K562 (cell line): ENCODE data around the gene CYRIA. TPM values are rescaled to one million over a fixed set of nuclear protein-coding genes. Genes with fewer than 3 reads are reported as not detected.

Experiments
- ATAC-seq: fragments of 200-7000 bp; cut with Tn5 transposase; 3 replicates; pipeline ENCODE4 v1.9.1; 2020; ENCODE audit warnings: moderate library complexity
- BruUV-seq: library from RNA; stranded (reverse); fragments of 400-500 nt; replicated peaks from 2 replicates; lab custom pipeline; 2021; lab: Mats Ljungman, UMichigan
- CTCF ChIA-PET: fragments of 300-600 bp; formaldehyde crosslinking; extraction: SDS; loops from one replicate; lab custom pipeline; 2021; ENCODE audit warnings: low intra/inter-chr PET ratio; lab: Yijun Ruan, JAX
- POLR2A ChIA-PET: fragments of 300-600, 350-650 bp; sonication (Branson Sonifier 250); formaldehyde crosslinking; extraction: SDS; loops from one replicate; lab custom pipeline; 2021; ENCODE audit warnings: antibody characterized with exemption, inconsistent platforms; lab: Yijun Ruan, JAX
- DNase-seq, 4 experiments: peaks; one replicate each; pipeline versions ENCODE4 v3.0.0 to v3.0.0-alpha.2; 2011 to 2018; ENCODE audit warnings: low spot score in 3 of 4, mixed read lengths in 3 of 4; ENCODE audit errors: extremely low read depth in 1 of 4
- FAIRE-seq: peaks from 2 replicates; lab custom pipeline; 2011; peaks lifted over from hg19 to GRCh38; lab: Jason Lieb, UNC
- H2AFZ ChIP-seq: 2 replicates; pipeline ENCODE4 v1.6.0; 2011; ENCODE audit warnings: low read depth, low read length, control low read depth, inconsistent platforms
- H3K27ac ChIP-seq: fragments of 200-600 bp; 3 replicates; pipeline ENCODE4 v1.8.0; 2011; ENCODE audit warnings: low read depth, mild to moderate bottlenecking, control low read depth, inconsistent platforms, low read length, moderate library complexity, mixed read lengths; ENCODE audit errors: extremely low read depth
- H3K27me3 ChIP-seq, 2 experiments: fragments of 300-600 bp in 1 of 2; 2 replicates in 1 of 2; 3 replicates in 1 of 2; pipeline versions ENCODE4 v1.6.0 to v1.8.0; 2011; ENCODE audit warnings: inconsistent platforms in 2 of 2, low read length in 2 of 2, mild to moderate bottlenecking in 1 of 2, mixed read lengths in 1 of 2, moderate library complexity in 1 of 2; ENCODE audit not compliant: control insufficient read depth in 2 of 2, insufficient read depth in 2 of 2
- H3K36me3 ChIP-seq: fragments of 300-600 bp; 3 replicates; pipeline ENCODE4 v1.8.0; 2011; ENCODE audit warnings: mild to moderate bottlenecking, low read length, inconsistent platforms; ENCODE audit not compliant: control insufficient read depth, insufficient read depth
- H3K4me1 ChIP-seq, 2 experiments: fragments of 200-600 bp in 1 of 2; replicated peaks in 1 of 2; 2 replicates in 1 of 2; 3 replicates in 1 of 2; pipeline versions ENCODE4 v1.5.1 to v1.8.0; 2011; ENCODE audit warnings: inconsistent platforms in 2 of 2, low read length in 2 of 2, mild to moderate bottlenecking in 1 of 2, mixed read lengths in 1 of 2, moderate library complexity in 1 of 2; ENCODE audit not compliant: control insufficient read depth in 2 of 2, insufficient read depth in 2 of 2
- H3K4me2 ChIP-seq: 2 replicates; pipeline ENCODE4 v1.6.1; 2011; ENCODE audit warnings: low read length, control low read depth, inconsistent platforms, mixed read lengths; ENCODE audit not compliant: insufficient read depth
- H3K4me3 ChIP-seq: fragments of 200-600 bp; sonication (generic), shearing (Covaris generic); 2 replicates; pipeline ENCODE4 v1.5.1; 2016; ENCODE audit warnings: control low read depth, inconsistent platforms
- H3K79me2 ChIP-seq: fragments of 200-600 bp; 3 replicates; pipeline ENCODE4 v1.8.0; 2011; ENCODE audit warnings: low read length, inconsistent platforms; ENCODE audit not compliant: control insufficient read depth, insufficient read depth
- H3K9ac ChIP-seq, 2 experiments: 2 replicates each; pipeline versions ENCODE4 v1.6.0 to v1.6.1; 2011; ENCODE audit warnings: low read depth in 2 of 2, low read length in 2 of 2, control low read depth in 1 of 2, inconsistent platforms in 1 of 2, mild to moderate bottlenecking in 1 of 2, mixed read lengths in 1 of 2; ENCODE audit not compliant: insufficient read depth in 1 of 2
- H3K9me1 ChIP-seq: one replicate; pipeline ENCODE4 v1.6.0; 2011; ENCODE audit warnings: inconsistent platforms, mild to moderate bottlenecking, low read length, moderate library complexity; ENCODE audit not compliant: control insufficient read depth, insufficient read depth
- H3K9me3 ChIP-seq: replicated peaks from 2 replicates; pipeline ENCODE4 v1.5.1; 2011; ENCODE audit warnings: low read depth, low read length, inconsistent platforms; ENCODE audit not compliant: control insufficient read depth, insufficient read depth
- H4K20me1 ChIP-seq: replicated peaks from 2 replicates; pipeline ENCODE4 v1.6.1; 2011; ENCODE audit warnings: low read length, inconsistent platforms, mixed read lengths; ENCODE audit not compliant: control insufficient read depth, insufficient read depth
- EP400 ChIP-seq: fragments of 450-650 bp; IDR thresholded peaks from 2 replicates; pipeline ENCODE4 v1.6.1; 2017; ENCODE audit warnings: antibody characterized with exemption, mild to moderate bottlenecking, moderate library complexity
- LCOR ChIP-seq: sonication (generic); formaldehyde crosslinking; IDR thresholded peaks from 2 replicates; pipeline ENCODE4 v1.8.0; 2022; ENCODE audit warnings: mild to moderate bottlenecking, missing genetic modification reagents
- NFE2L1 ChIP-seq: fragments of 450-650 bp; IDR thresholded peaks from 2 replicates; pipeline ENCODE4 v1.6.1; 2016; ENCODE audit warnings: missing genetic modification characterization, low read depth, mild to moderate bottlenecking, missing compliant biosample characterization, moderate library complexity, borderline replicate concordance
- RBFOX2 ChIP-seq: fragments of 200-400 bp; formaldehyde crosslinking; IDR thresholded peaks from 2 replicates; pipeline ENCODE4 v1.6.1; 2017; ENCODE audit warnings: low read depth, mild to moderate bottlenecking, low read length, moderate library complexity
- SIN3A ChIP-seq, 2 experiments: fragments of 150-350 bp in 1 of 2; IDR thresholded peaks; 2 replicates each; pipeline ENCODE4 v1.6.1; 2011 to 2016; ENCODE audit warnings: borderline replicate concordance in 2 of 2, low read depth in 2 of 2, low read length in 2 of 2, mild to moderate bottlenecking in 2 of 2, moderate library complexity in 2 of 2; ENCODE audit not compliant: control insufficient read depth in 1 of 2
- THRA ChIP-seq: fragments of 450-650 bp; IDR thresholded peaks from 2 replicates; pipeline ENCODE4 v1.6.1; 2017; ENCODE audit warnings: mild to moderate bottlenecking, moderate library complexity
- TSHZ1 ChIP-seq: fragments of 250-450 bp; sonication (Bioruptor Pico); IDR thresholded peaks from 2 replicates; pipeline ENCODE4 v1.4.0; 2020; ENCODE audit warnings: mild to moderate bottlenecking, moderate library complexity
- ZNF407 ChIP-seq: fragments of 450-650 bp; IDR thresholded peaks from 2 replicates; pipeline ENCODE4 v1.6.1; 2016; ENCODE audit warnings: low read depth
- WGBS: fragments of 100-300 bp; shearing (Covaris generic); methylation state at CpG from one replicate; pipeline ENCODE4 v1.1.6; 2016; ENCODE audit warnings: low coverage, mixed read lengths; ENCODE audit not compliant: insufficient coverage; ENCODE audit errors: missing lambda C conversion rate; 5-methylcytosine and 5-hydroxymethylcytosine counted together
- in situ Hi-C: fragments of 300-500 bp; cut with MboI; formaldehyde crosslinking; loops from 4 replicates; pipeline ENCODE4 v1.15.0; 2018; ENCODE audit warnings: inconsistent platforms, mixed read lengths
- intact Hi-C: fragments of 100-400 bp; cut with micrococcal nuclease; formaldehyde crosslinking; loops from 2 replicates; pipeline ENCODE4 v1.14.2; 2022
- polyA plus RNA-seq, 8 experiments: library from polyadenylated mRNA; depleted of rRNA in 4 of 8; stranded (reverse) in 5 of 8; unstranded in 3 of 8; fragments of >200 nt; fragmentation: Nextera tagmentation in 2 of 8; fragmentation: Illumina TruSeq in 1 of 8; extraction: Ambion mirVana in 2 of 8; extraction: Trizol in 1 of 8; gene quantifications; 2 replicates each; pipeline versions ENCODE4 v1.2.1 to v1.2.3, GENCODE V29; 2011 to 2014; ENCODE audit warnings: inconsistent platforms in 1 of 8, missing spikeins in 1 of 8
- total RNA-seq, 7 experiments: library from RNA; depleted of rRNA in 6 of 7; stranded (reverse); fragments of >200 nt in 6 of 7; fragmentation: Illumina TruSeq in 2 of 7; extraction: Trizol in 2 of 7; gene quantifications; 2 replicates each; pipeline versions ENCODE4 v1.2.1 to v1.2.3, GENCODE V29; 2011 to 2021; ENCODE audit warnings: low replicate concordance in 1 of 7

CYRIA gene
- total and polyA plus RNA-seq, 9 of the 15 experiments (the other 6 are each of a cell fraction or from before 2014, with no cell fraction given): 0.84 to 5.6 (median 3.0) TPM

GRCh38 chr2:16642088-16642487 is 23.5 kb downstream of the CYRIA start:
- Histone ChIP-seq H2AFZ (no peak overlapping the region), H3K27me3 (no peaks in the 10 kb centered on the region), H3K27ac (no peak overlapping the region), H3K4me1 (peaks cover 13 to 51% of the 10 kb centered on the region in 2 experiments; a peak in 4 of 5 replicates), H3K4me2 (no peak overlapping the region), H3K9ac (no peak overlapping the region), H3K9me1 (no peaks in the 10 kb centered on the region), H3K9me3 (no peaks in the 10 kb centered on the region), H3K36me3 (no peaks in the 10 kb centered on the region), H3K79me2 (no peaks in the 10 kb centered on the region), H3K4me3 (no peak overlapping the region), H4K20me1 (no peaks in the 10 kb centered on the region)
- no peak for FAIRE-seq
- intact Hi-C loops: no loop called here
- no peak for DNase-seq
- 41% methylated on average over 3 of the region's 3 CpGs for WGBS
- POLR2A ChIA-PET: interaction anchor here (1.0 kb wide), 1 partner anchor 19 kb away, joined by 3 read pairs; no protein-coding TSS in a partner anchor
- BruUV-seq: no TSS peak
- in situ Hi-C loops: no loop called here
- CTCF ChIA-PET: no interaction called here
- ATAC-seq: no peak
- no peak for TF ChIP-seq TSHZ1 (CRISPR knock-in tag)
- TF ChIP-seq ZNF407: no peak
- TF ChIP-seq EP400: no peak
- no peak for TF ChIP-seq NFE2L1
- TF ChIP-seq LCOR (CRISPR knock-in tag): no peak
- no peak for TF ChIP-seq RBFOX2
- TF ChIP-seq THRA: no peak
- TF ChIP-seq SIN3A (IDR thresholded peaks at IDR 0.05; ENCODE audit: borderline replicate concordance in 2 of 2, control insufficient read depth in 1 of 2, low read depth in 2 of 2, low read length in 2 of 2): no peak
